GM23338 (cell line): ENCODE data around the gene PGBD4. TPM values are rescaled to one million over a fixed set of nuclear protein-coding genes. Genes with fewer than 3 reads are reported as not detected.

Source experiments
- ATAC-seq: fragments of 200-7000 bp; cut with Tn5 transposase; 3 replicates; pipeline ENCODE4 v1.9.1; 2020
- DNase-seq: peaks from one replicate; pipeline ENCODE4 v3.0.0-alpha.2; 2015; ENCODE audit warnings: low spot score
- H2AFZ ChIP-seq: fragments of 200-600 bp; sonication (generic); 2 replicates; pipeline ENCODE4 v1.8.0; 2016; ENCODE audit warnings: antibody characterized with exemption, mild to moderate bottlenecking, moderate library complexity
- H3F3A ChIP-seq: fragments of 200-600 bp; sonication (generic); replicated peaks from 2 replicates; pipeline ENCODE4 v1.8.0; 2017; ENCODE audit warnings: antibody characterized with exemption, mixed run types, low read depth
- H3K27ac ChIP-seq: fragments of 200-600 bp; sonication (generic); 2 replicates; pipeline ENCODE4 v1.6.1; 2016; ENCODE audit warnings: low read depth
- H3K27me3 ChIP-seq: fragments of 200-600 bp; sonication (generic); 2 replicates; pipeline ENCODE4 v1.8.0; 2016; ENCODE audit warnings: mild to moderate bottlenecking, mixed run types, moderate library complexity; ENCODE audit not compliant: insufficient read depth
- H3K36me3 ChIP-seq: fragments of 200-600 bp; sonication (generic); 2 replicates; pipeline ENCODE4 v1.8.0; 2016; ENCODE audit warnings: mild to moderate bottlenecking; ENCODE audit not compliant: insufficient read depth
- H3K4me1 ChIP-seq: fragments of 200-600 bp; sonication (generic); 2 replicates; pipeline ENCODE4 v1.8.0; 2016; ENCODE audit warnings: mild to moderate bottlenecking, moderate library complexity; ENCODE audit not compliant: insufficient read depth
- H3K4me2 ChIP-seq: fragments of 200-600 bp; sonication (generic); 2 replicates; pipeline ENCODE4 v1.7.1; 2017; ENCODE audit warnings: mixed run types
- H3K4me3 ChIP-seq: fragments of 200-600 bp; sonication (generic); 2 replicates; pipeline ENCODE4 v1.6.1; 2016; ENCODE audit warnings: mixed run types
- H3K79me2 ChIP-seq: fragments of 200-600 bp; sonication (generic); replicated peaks from 2 replicates; pipeline ENCODE4 v1.8.0; 2017; ENCODE audit warnings: mild to moderate bottlenecking; ENCODE audit not compliant: insufficient read depth
- H3K9me2 ChIP-seq: fragments of 200-600 bp; sonication (generic); 2 replicates; pipeline ENCODE4 v1.8.0; 2017; ENCODE audit not compliant: insufficient read depth
- H4K20me1 ChIP-seq: fragments of 200-600 bp; sonication (generic); replicated peaks from 2 replicates; pipeline ENCODE4 v1.8.0; 2017; ENCODE audit warnings: mild to moderate bottlenecking; ENCODE audit not compliant: insufficient read depth
- H3K27ac Mint-ChIP-seq: 2 replicates; pipeline ENCODE4 v1.8.0; 2020; ENCODE audit warnings: inconsistent platforms, mild to moderate bottlenecking, moderate library complexity, mixed read lengths
- H3K27me3 Mint-ChIP-seq: 3 replicates; pipeline ENCODE4 v1.8.0; 2022; ENCODE audit warnings: low read depth, mild to moderate bottlenecking, moderate library complexity, mixed read lengths, inconsistent platforms; ENCODE audit not compliant: insufficient read depth, poor library complexity
- H3K36me3 Mint-ChIP-seq: 3 replicates; pipeline ENCODE4 v1.8.0; 2021; ENCODE audit warnings: low read depth, mild to moderate bottlenecking, inconsistent platforms, moderate library complexity, mixed read lengths
- H3K4me1 Mint-ChIP-seq: 3 replicates; pipeline ENCODE4 v1.8.0; 2020; ENCODE audit warnings: mild to moderate bottlenecking, inconsistent platforms, mixed read lengths
- H3K4me3 Mint-ChIP-seq: 3 replicates; pipeline ENCODE4 v1.8.0; 2021; ENCODE audit warnings: moderate library complexity, mild to moderate bottlenecking, inconsistent platforms, mixed read lengths
- H3K9me3 Mint-ChIP-seq: 3 replicates; pipeline ENCODE4 v1.8.0; 2020; ENCODE audit warnings: moderate library complexity, mild to moderate bottlenecking, inconsistent platforms, mixed read lengths
- CREB1 ChIP-seq: fragments of 250-450 bp; sonication (Bioruptor Pico); IDR thresholded peaks from 2 replicates; pipeline ENCODE4 v1.5.0; 2020; ENCODE audit warnings: low read depth, mild to moderate bottlenecking, moderate library complexity
- EZH2 ChIP-seq: fragments of 200-600 bp; sonication (generic); IDR thresholded peaks from one replicate; pipeline ENCODE4 v1.8.0; 2017; ENCODE audit warnings: antibody characterized with exemption, mild to moderate bottlenecking, low read depth; ENCODE audit not compliant: unreplicated experiment
- EZH2phosphoT487 ChIP-seq: fragments of 200-600 bp; sonication (generic); IDR thresholded peaks from one replicate; pipeline ENCODE4 v1.8.1; 2018; ENCODE audit warnings: antibody characterized with exemption; ENCODE audit not compliant: unreplicated experiment
- JUNB ChIP-seq: IDR thresholded peaks from one replicate; pipeline ENCODE4 v1.6.1; 2016; ENCODE audit warnings: antibody characterized with exemption; ENCODE audit not compliant: unreplicated experiment
- NANOG ChIP-seq: IDR thresholded peaks from 2 replicates; pipeline ENCODE4 v1.6.1; 2016; ENCODE audit warnings: antibody characterized with exemption, borderline replicate concordance
- POLR2AphosphoS5 ChIP-seq: IDR thresholded peaks from 2 replicates; pipeline ENCODE4 v1.6.1; 2016; ENCODE audit warnings: antibody characterized with exemption, low read depth
- STAT1 ChIP-seq: IDR thresholded peaks from one replicate; pipeline ENCODE4 v1.6.1; 2016; ENCODE audit warnings: antibody characterized with exemption; ENCODE audit not compliant: unreplicated experiment
- ZNF114 ChIP-seq: fragments of 250-450 bp; sonication (Bioruptor Pico); IDR thresholded peaks from 2 replicates; pipeline ENCODE4 v1.5.0; 2020; ENCODE audit warnings: mild to moderate bottlenecking, moderate library complexity
- polyA plus RNA-seq: library from polyadenylated mRNA; unstranded; fragments of >200 nt; fragmentation: Nextera tagmentation; extraction: Ambion mirVana; gene quantifications from 2 replicates; pipeline ENCODE4 v1.2.1, GENCODE V29; 2016
- total RNA-seq: library from RNA; depleted of rRNA; stranded (reverse); fragments of >200 nt; shearing (Covaris generic); gene quantifications from 2 replicates; pipeline ENCODE4 v1.2.3, GENCODE V29; 2014
- TF ChIP-seq, protein P1 (sequence below): IDR thresholded peaks from one replicate; pipeline ENCODE4 v1.6.1; 2018; ENCODE audit warnings: antibody characterized with exemption; ENCODE audit not compliant: unreplicated experiment
- TF ChIP-seq, protein P2 (sequence below): IDR thresholded peaks from 2 replicates; pipeline ENCODE4 v1.6.1; 2016; ENCODE audit warnings: antibody characterized with exemption
- TF ChIP-seq, protein P3 (sequence below), 2 experiments: fragments of 200-600 bp in 1 of 2; sonication (generic) in 1 of 2; conservative IDR thresholded peaks; 2 replicates each; pipeline versions ENCODE4 v1.5.1 to v1.6.1; 2016 to 2017; ENCODE audit warnings: antibody characterized with exemption in 2 of 2, low read depth in 2 of 2, mild to moderate bottlenecking in 2 of 2, moderate library complexity in 1 of 2

The PGBD4 gene
- total and polyA plus RNA-seq, 2 experiments from 2014 or later, result 0.50 to 0.66 TPM

DNA sequence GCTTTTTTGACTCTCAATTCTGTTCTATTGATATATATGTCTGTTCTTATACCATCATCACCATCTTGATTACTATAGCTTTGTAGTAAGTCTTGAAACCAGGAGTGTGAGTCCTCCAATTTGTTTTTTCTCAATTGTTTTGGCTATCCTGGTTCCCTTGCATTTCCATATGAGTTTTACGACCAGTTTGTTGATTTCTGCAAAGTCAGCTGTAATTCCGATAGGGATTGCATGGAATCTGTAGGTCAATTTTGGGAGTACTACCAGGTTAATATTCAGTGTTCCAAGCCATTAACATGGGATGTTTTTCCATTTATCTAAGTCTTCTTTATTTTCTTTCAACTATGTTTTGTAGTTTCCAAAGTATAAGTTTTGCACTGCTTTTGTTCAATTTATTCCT is 27.0 kb downstream of the PGBD4 start:
- H3K27me3 ChIP-seq, result no peaks in the 10 kb centered on the region
- no peak overlapping the region for H3K27ac Mint-ChIP-seq
- no peak overlapping the region for H3K4me2 ChIP-seq
- H3K79me2 ChIP-seq, result no peaks in the 10 kb centered on the region
- H3K9me2 ChIP-seq, result no peaks in the 10 kb centered on the region
- no peaks in the 10 kb centered on the region for H3K9me3 Mint-ChIP-seq
- peaks cover 8% of the 10 kb centered on the region for H3K4me1 Mint-ChIP-seq
- H3K4me1 ChIP-seq, result peaks cover 8% of the 10 kb centered on the region
- no peak overlapping the region for H2AFZ ChIP-seq
- H3F3A ChIP-seq, result no peaks in the 10 kb centered on the region
- H3K4me3 Mint-ChIP-seq, result no peak overlapping the region
- H3K36me3 Mint-ChIP-seq, result no peaks in the 10 kb centered on the region
- peaks cover 2% of the 10 kb centered on the region for H3K27me3 Mint-ChIP-seq
- H3K36me3 ChIP-seq, result no peaks in the 10 kb centered on the region
- no peak overlapping the region for H3K4me3 ChIP-seq
- no peak for DNase-seq
- no peak overlapping the region for H3K27ac ChIP-seq
- TF ChIP-seq CREB1 (CRISPR knock-in tag) (no peak), ZNF114 (CRISPR knock-in tag) (no peak), POLR2AphosphoS5 (no peak), NANOG (no peak), EZH2phosphoT487 (no peak), EZH2 (no peak), JUNB (no peak)
- TF ChIP-seq, protein P1, sequence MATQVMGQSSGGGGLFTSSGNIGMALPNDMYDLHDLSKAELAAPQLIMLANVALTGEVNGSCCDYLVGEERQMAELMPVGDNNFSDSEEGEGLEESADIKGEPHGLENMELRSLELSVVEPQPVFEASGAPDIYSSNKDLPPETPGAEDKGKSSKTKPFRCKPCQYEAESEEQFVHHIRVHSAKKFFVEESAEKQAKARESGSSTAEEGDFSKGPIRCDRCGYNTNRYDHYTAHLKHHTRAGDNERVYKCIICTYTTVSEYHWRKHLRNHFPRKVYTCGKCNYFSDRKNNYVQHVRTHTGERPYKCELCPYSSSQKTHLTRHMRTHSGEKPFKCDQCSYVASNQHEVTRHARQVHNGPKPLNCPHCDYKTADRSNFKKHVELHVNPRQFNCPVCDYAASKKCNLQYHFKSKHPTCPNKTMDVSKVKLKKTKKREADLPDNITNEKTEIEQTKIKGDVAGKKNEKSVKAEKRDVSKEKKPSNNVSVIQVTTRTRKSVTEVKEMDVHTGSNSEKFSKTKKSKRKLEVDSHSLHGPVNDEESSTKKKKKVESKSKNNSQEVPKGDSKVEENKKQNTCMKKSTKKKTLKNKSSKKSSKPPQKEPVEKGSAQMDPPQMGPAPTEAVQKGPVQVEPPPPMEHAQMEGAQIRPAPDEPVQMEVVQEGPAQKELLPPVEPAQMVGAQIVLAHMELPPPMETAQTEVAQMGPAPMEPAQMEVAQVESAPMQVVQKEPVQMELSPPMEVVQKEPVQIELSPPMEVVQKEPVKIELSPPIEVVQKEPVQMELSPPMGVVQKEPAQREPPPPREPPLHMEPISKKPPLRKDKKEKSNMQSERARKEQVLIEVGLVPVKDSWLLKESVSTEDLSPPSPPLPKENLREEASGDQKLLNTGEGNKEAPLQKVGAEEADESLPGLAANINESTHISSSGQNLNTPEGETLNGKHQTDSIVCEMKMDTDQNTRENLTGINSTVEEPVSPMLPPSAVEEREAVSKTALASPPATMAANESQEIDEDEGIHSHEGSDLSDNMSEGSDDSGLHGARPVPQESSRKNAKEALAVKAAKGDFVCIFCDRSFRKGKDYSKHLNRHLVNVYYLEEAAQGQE, result no peak
- H4K20me1 ChIP-seq, result no peaks in the 10 kb centered on the region
- no peak for ATAC-seq

DNA sequence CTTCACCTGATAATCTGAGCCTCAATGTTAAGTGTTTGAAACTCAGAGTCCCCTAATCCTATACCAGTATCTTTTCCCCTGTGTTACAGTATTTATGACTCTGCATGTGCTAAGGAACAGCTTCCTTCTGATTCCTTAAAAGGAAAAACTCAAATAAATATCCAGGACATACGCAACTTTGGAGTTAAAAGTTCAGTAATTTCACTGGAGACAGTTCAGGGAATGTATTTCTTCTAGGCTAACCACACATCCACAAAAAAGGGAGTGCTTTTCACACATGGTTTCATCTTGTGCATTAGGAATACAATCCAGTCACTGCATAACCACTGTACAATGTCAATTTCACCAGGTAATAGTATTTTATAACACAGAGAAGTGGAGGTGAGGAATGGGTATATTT is 31.0 kb downstream of the PGBD4 start:
- Mint-ChIP-seq H3K9me3 (no peaks in the 10 kb centered on the region), H3K4me3 (no peak overlapping the region), H3K27me3 (no peaks in the 10 kb centered on the region), H3K4me1 (no peaks in the 10 kb centered on the region), H3K36me3 (no peaks in the 10 kb centered on the region), H3K27ac (no peak overlapping the region; the same call in 1 of the 2 replicates)
- Histone ChIP-seq H3K27ac (no peak overlapping the region), H3F3A (no peaks in the 10 kb centered on the region), H3K4me2 (no peak overlapping the region), H3K4me1 (no peaks in the 10 kb centered on the region), H3K4me3 (no peak overlapping the region), H3K79me2 (no peaks in the 10 kb centered on the region), H4K20me1 (no peaks in the 10 kb centered on the region), H2AFZ (no peak overlapping the region), H3K27me3 (no peaks in the 10 kb centered on the region), H3K9me2 (no peaks in the 10 kb centered on the region), H3K36me3 (no peaks in the 10 kb centered on the region)
- DNase-seq (no peak), ATAC-seq (no peak)
- TF ChIP-seq NANOG, result no peak
- TF ChIP-seq, protein P1, result no peak
- TF ChIP-seq, protein P2, sequence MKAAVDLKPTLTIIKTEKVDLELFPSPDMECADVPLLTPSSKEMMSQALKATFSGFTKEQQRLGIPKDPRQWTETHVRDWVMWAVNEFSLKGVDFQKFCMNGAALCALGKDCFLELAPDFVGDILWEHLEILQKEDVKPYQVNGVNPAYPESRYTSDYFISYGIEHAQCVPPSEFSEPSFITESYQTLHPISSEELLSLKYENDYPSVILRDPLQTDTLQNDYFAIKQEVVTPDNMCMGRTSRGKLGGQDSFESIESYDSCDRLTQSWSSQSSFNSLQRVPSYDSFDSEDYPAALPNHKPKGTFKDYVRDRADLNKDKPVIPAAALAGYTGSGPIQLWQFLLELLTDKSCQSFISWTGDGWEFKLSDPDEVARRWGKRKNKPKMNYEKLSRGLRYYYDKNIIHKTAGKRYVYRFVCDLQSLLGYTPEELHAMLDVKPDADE, result no peak
- TF ChIP-seq, protein P3, sequence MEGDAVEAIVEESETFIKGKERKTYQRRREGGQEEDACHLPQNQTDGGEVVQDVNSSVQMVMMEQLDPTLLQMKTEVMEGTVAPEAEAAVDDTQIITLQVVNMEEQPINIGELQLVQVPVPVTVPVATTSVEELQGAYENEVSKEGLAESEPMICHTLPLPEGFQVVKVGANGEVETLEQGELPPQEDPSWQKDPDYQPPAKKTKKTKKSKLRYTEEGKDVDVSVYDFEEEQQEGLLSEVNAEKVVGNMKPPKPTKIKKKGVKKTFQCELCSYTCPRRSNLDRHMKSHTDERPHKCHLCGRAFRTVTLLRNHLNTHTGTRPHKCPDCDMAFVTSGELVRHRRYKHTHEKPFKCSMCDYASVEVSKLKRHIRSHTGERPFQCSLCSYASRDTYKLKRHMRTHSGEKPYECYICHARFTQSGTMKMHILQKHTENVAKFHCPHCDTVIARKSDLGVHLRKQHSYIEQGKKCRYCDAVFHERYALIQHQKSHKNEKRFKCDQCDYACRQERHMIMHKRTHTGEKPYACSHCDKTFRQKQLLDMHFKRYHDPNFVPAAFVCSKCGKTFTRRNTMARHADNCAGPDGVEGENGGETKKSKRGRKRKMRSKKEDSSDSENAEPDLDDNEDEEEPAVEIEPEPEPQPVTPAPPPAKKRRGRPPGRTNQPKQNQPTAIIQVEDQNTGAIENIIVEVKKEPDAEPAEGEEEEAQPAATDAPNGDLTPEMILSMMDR (conservative IDR thresholded peaks at IDR 0.05; ENCODE audit: low read depth in 2 of 2), result no peak
- no peak for TF ChIP-seq EZH2phosphoT487
- no peak for TF ChIP-seq EZH2
- TF ChIP-seq ZNF114 (CRISPR knock-in tag), result no peak
- no peak for TF ChIP-seq STAT1
- no peak for TF ChIP-seq CREB1 (CRISPR knock-in tag)
